Left colon (tissue), 2 donors: ENCODE data around the gene YIPF6. TPM values are rescaled to one million over a fixed set of nuclear protein-coding genes. Genes with fewer than 3 reads are reported as not detected.

Experiments used
- ATAC-seq: fragments of 200-7000 bp; cut with Tn5 transposase; one replicate; pipeline ENCODE4 v1.9.1; 2020; ENCODE audit warnings: mild to moderate bottlenecking, moderate library complexity
- DNase-seq, 2 donors: peaks; one replicate each; pipeline ENCODE4 v3.0.0-alpha.2; 2020
- intact Hi-C, 2 donors: fragments of 100-400 bp; cut with DNase I in 1 of 2; cut with micrococcal nuclease in 1 of 2; formaldehyde crosslinking; loops; one replicate each; pipeline versions ENCODE4 v1.11.2 to v1.14.0; 2022; cut with DNase I, micrococcal nuclease
- total RNA-seq, 2 donors: library from RNA; stranded (reverse); fragmentation: NEBNext Ultra II Directional; extraction: Animal tissue kit (Norgen Biotek cat#: 25700); gene quantifications; one replicate each; pipeline ENCODE4 v1.2.1, GENCODE V29; 2021
- donor health status: DM: no; HTN: no; CAD: no.
- donor health status: DM: yes; HTN: yes; CAD: no.

The YIPF6 gene
- total RNA-seq, 2 donors from 2014 or later: 53.4 to 57.8 TPM

DNA sequence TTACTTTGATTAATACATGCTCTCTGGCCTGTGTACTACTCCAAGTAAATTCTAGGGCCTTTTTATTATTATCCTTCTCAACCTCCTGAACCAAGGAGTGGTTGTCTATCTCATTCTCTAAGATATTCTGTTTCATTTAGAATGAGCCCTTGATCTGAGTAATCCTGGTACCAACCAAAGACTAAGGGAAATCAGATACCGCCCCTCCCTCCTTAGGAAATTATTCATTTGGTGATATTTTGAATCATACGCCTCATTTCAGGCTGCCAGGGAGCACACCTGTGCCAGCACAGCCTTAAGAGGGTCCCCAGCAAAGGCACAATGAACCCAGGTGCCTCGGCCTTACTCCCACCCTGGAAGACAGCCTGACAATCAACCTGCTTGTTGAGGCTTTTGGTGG, 75.4 kb downstream of the YIPF6 start:
- intact Hi-C loops: no loop called here
- ATAC-seq (no peak), DNase-seq (no peak)

DNA sequence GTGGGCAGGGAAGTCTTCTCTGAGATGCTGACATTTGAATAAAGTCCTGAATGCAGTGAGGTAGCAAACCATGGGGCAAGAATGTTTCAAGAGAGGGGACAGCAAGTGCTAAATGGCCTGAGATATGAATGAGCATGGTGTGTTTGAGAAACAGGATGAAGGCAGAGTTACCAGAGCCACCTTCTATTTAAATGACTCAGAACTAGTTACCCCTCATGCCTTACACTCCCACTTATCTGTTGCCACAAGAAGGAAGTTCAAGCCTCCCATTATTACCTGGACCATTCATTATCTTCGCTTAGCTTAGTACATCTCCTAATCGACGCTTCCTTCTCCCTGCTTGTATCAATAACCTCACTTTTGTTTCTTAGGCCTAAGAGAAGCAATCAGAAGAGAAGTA, 81.0 kb downstream of the YIPF6 start:
- ATAC-seq: no peak
- no peak for DNase-seq
- intact Hi-C loops: no loop called here

DNA sequence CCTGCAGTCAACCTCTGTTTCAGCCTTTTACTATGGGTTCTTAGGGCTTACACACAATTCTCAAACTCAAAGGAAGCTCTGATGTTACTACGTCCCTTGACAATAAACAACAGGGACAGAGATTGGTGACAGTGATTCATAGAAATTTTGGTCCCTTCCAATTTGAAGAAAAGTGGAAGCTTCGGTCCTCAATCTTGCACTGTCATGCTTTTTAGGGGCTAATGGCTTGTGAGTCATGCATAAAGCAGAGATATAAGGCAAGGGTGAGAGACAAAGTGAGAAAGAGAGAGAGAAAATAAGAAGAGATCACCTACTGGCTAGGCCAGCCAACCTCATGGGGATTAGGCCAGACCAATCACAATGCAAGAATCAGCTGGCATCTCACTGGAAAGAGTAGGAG, 85.4 kb downstream of the YIPF6 start:
- ATAC-seq: no peak
- no peak for DNase-seq
- intact Hi-C loops: no loop called here

Other genes starting within 250 kb of the YIPF6 start
- gene OPHN1, start 65.6 kb upstream of the YIPF6 start, total RNA-seq: 1 to 10 TPM; 5.0 to 7.6 TPM
- gene STARD8, start 148.6 kb downstream of the YIPF6 start, total RNA-seq: 1 to 10 TPM; 1.7 to 2.3 TPM